Measurements from ENCODE around the gene BOLL.
A peak's percentile ranks its signal among the peaks of the same experiment; 100 is the strongest.
"Not testable (repeated sequence)": the region's sequence is repeated elsewhere in the genome, so short reads cannot be mapped to it uniquely, and the experiment has no call there.

BOLL gene

GRCh38 chr2:197795277-197795676 lies 10.2 kb upstream of the BOLL start:
- no peak for DNase-seq (ENCODE audit: low read depth)

GRCh38 chr2:197793456-197793855 lies 8.3 kb upstream of the BOLL start:
- DNase-seq (ENCODE audit: low read depth) = no peak

GRCh38 chr2:197786010-197786877 lies 1.1 kb upstream of the BOLL start:
- DNase-seq (ENCODE audit: low read depth) = no peak

DNA sequence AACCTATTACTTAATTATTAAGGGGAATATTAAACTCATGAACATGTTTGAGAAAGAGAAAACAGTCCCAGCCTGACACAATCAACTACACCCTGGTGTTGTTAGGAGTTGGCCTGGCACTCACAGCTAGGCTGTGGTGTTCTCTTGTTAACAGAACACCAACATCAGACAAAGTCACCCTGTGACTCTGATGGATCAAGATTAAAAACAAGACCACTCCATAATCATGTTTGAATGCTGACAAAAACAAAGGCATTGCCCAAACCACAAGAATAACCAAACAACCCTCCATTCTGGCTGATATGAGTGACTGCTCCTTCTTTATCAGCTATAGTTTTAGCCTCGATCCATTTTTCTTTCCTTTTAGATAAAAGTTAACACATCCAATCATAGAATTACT lies 3.0 kb downstream of the BOLL start:
- no peak for DNase-seq (ENCODE audit: low read depth)

DNA sequence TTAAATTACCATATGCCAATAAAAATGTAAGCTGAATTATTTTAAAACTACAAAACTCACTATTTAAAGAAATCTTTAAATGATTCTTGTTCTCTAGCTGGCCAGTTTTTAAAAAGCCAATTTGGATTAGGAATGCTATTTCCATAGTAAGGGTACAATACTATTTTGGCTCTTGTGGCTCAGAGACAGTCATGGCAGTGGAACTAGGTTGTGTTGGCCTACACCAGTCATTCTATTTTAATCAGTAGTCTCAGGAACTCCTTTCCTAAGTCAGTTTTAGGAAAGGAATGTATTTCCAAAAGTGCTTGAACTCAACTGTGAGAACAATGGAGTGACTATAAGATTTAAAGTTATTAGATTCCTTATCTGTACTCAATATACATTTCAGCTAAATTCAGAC lies 5.9 kb downstream of the BOLL start:
- DNase-seq (ENCODE audit: low read depth) = no peak

DNA sequence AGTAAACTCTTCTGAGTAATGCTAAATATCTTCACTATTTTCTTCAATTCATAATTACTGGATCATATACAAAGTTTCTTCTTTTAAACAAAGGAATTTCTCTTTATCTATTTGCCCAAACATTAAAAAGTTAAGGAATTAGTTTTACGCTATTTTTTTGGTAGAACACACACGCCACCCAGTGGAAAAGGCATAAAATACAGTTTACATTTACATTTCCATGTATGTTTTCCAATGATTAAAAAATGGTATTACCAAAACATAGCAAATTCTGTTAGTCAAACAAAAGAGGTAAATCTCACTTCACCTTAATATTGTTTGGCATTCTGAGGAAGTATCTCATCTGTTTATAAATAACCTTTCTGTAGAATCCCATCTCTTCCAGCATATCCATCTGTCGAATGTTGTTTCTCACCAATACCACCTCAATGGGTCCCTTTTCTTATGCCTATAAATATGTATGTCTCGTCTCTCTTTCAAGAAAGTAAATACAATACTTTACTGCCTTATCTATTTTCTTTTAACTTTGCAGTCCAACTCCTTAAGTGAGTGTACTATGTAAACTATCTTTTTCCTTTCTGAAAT lies 7.2 kb downstream of the BOLL start:
- peak; percentile 14 for DNase-seq (ENCODE audit: low read depth)

GRCh38 chr2:197760293-197760657 lies 24.8 kb downstream of the BOLL start:
- no peak for DNase-seq (ENCODE audit: low read depth)

- DNase-seq (ENCODE audit: low read depth) = no peak
These were observed 25.4 kb downstream of the BOLL start for GRCh38 chr2:197759625-197760292.

- no peak for DNase-seq (ENCODE audit: low read depth)
These were observed 26.1 kb downstream of the BOLL start for GRCh38 chr2:197759013-197759412.

DNA sequence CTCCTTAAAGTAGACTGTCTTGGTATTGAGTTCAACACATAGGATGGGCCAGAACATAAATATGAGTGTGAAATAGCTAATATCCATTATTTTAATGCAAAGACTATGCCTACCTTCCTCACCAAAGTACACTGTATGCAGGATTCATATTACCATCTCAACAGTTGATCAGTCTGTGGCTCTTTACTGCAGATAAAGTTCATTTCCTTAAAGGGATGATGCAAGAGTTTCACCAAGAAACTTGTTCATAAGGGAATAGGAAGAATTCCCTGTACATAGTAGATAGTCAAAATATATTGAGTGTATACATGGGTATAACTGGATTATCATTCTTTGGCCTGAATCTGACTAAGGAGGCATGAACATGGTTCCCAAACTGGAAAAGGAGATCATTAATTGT lies 44.9 kb downstream of the BOLL start:
- DNase-seq (ENCODE audit: low read depth) = no peak

GRCh38 chr2:197728555-197729544 lies 56.3 kb downstream of the BOLL start:
- DNase-seq (ENCODE audit: low read depth) = not testable (repeated sequence)

- DNase-seq (ENCODE audit: low read depth) = no peak
These were observed 58.1 kb downstream of the BOLL start for GRCh38 chr2:197727011-197727410.

DNA sequence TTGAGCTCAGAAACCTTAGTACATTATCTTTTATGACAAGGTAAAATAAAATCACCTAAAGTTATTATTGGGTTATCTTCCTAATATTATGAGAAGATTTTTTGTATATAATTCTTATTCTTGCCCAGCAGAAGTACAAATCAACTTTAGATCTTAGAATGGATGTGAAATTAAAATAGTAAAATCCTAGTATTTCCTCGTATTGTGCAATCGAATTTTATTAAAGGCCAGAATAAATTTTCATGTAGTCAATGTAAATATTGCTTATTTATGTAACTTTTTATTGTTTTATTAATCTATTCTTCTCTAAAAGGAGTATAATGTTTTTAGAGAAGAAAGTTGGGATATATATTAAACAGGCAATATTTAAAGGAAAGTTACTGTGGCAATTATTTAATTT lies 67.3 kb downstream of the BOLL start:
- no peak for DNase-seq (ENCODE audit: low read depth)

DNA sequence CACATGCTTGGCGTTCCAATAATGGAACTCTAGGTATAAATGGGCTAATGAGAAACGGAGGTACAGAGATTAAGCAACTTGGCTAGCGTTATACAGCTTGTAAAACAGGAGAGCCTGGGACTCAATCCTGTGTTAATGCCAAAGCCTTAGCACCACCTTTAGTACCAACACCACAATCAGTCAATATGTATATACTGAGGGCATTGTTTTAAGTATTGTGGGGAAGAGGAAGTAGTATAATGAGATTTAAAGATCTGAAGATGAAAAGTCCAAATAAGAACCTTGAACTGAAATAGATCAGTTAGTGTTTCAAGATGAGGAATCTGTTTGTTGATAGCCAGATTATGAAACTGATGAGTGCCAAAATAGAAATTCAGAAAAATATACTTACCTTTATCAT lies 71.8 kb downstream of the BOLL start:
- DNase-seq (ENCODE audit: low read depth) = no peak

DNA sequence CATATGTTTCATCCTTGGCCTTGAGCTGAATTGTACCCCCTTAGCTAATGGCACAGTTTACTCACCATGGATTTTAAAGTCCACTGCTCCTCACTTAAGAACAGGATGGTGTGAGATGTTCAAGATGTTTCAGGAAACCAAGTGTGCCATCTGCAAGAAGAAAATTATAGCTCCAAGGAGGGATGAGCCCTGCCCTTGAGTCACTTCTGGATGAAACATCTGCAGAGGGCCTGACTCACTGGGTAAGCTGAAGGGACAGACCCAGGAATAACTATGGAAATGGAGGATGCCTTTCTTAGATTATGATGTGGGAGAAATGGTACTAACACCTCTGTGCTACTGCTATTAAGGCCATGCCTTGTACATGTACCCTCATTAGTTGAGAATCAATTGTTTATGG lies 73.5 kb downstream of the BOLL start:
- no peak for DNase-seq (ENCODE audit: low read depth)

DNA sequence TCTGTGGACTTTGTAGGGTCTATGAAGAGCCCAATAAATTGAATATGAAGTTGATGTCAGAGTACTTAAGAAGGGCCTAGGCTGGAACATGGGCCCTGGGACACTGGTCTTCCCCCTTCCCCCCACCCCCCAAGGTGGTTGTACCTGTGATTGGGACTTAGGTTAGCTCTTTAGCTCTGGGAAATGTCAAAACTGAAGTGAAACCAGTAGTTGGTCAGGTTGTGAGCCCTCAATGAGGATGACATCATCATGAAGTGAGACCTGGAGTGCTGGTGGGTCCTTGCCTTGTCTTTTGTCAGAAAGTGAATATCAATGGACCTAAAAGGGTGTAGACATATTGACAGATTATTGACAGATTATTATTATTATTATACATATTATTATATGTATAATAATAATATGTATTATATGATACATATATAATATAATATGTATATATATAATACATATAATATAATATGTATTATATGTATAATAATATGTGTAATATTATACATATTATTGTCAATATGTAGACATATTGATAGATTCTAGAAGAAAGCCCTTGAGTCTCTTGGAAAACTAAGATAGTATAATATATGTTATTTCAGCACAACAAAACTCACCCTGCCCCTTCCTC lies 74.6 kb downstream of the BOLL start:
- no peak for DNase-seq (ENCODE audit: low read depth)

DNA sequence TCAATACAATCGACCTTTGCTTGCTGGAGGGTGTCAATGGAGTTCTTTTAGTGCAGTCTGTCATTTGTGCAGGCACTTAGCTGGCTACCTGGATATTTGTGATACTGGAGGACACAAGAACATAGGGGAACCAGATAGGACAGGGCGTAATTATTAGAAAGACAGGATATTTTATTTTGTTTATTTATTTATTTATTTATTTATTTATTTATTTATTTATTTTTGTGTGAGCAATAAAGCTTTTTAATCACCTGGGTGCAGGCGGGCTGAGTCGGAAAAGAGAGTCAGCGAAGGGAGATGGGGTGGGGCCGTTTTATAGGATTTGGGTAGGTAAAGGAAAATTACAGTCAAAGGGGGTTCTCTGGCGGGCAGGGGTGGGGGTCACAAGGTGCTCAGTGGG lies 76.0 kb downstream of the BOLL start:
- DNase-seq (ENCODE audit: low read depth) = not testable (repeated sequence)

- peak; percentile 32 for DNase-seq (ENCODE audit: low read depth)
These were observed 76.8 kb downstream of the BOLL start for GRCh38 chr2:197708331-197708730.

GRCh38 chr2:197707316-197708213 lies 77.6 kb downstream of the BOLL start:
- peak; percentile 52 for DNase-seq (ENCODE audit: low read depth)

DNA sequence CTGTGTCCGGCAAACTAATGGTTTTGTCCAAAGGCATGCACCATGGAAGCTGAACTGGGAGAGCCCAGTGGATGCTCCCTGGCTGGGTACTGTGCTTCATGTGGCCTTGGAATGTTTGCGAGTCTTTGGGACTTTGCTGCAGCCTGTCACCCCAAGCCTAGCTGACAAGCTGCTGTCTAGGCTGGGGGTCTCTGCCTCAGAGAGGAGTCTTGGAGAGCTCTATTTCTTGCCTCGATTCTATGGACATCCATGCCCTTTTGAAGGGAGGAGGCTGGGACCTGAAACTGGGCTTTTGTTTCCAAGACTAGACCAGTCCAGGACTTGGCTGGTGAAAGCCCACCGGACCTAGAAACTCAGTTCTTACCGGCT lies 78.3 kb downstream of the BOLL start:
- DNase-seq (ENCODE audit: low read depth) = no peak
